Sigmoid colon (tissue), 7 donors: ENCODE measurements around the gene STK4. TPM values are rescaled to one million over a fixed set of nuclear protein-coding genes. Genes with fewer than 3 reads are reported as not detected.

ENCODE experiments used
- DNase-seq: peaks from one replicate; pipeline ENCODE4 v3.0.0-alpha.2; 2019
- H3K27ac ChIP-seq, 4 donors: fragments of 200-600 bp; sonication (generic); one replicate each; pipeline ENCODE4 v1.5.1; 2016 to 2019; ENCODE audit warnings: mild to moderate bottlenecking in 1 of 4
- H3K27me3 ChIP-seq, 3 donors: fragments of 200-600 bp; sonication (generic); one replicate each; pipeline ENCODE4 v1.5.1; 2019; ENCODE audit warnings: mild to moderate bottlenecking in 1 of 3
- H3K36me3 ChIP-seq, 4 donors: fragments of 200-600 bp; sonication (generic); one replicate each; pipeline ENCODE4 v1.5.1; 2016 to 2019
- H3K4me1 ChIP-seq, 4 donors: fragments of 200-600 bp; sonication (generic); one replicate each; pipeline ENCODE4 v1.5.1; 2017 to 2019
- H3K4me3 ChIP-seq, 4 donors: fragments of 200-600 bp; sonication (generic); one replicate each; pipeline ENCODE4 v1.5.1; 2017 to 2019; ENCODE audit warnings: mild to moderate bottlenecking in 2 of 4, moderate library complexity in 1 of 4
- H3K9me3 ChIP-seq, 4 donors: fragments of 200-600 bp in 3 of 4; sonication (generic) in 3 of 4; one replicate each; pipeline versions ENCODE4 v1.5.1 to v1.6.1; 2013 to 2019
- EP300 ChIP-seq, 4 donors: sonication (generic); formaldehyde crosslinking; IDR thresholded peaks; one replicate each; pipeline ENCODE4 v1.6.1; 2017; ENCODE audit warnings: antibody characterized with exemption in 4 of 4
- POLR2A ChIP-seq, 2 donors: fragments of 450-650 bp; IDR thresholded peaks; one replicate each; pipeline ENCODE4 v1.6.1; 2016; ENCODE audit warnings: antibody characterized with exemption in 2 of 2, mild to moderate bottlenecking in 2 of 2, moderate library complexity in 2 of 2
- POLR2AphosphoS5 ChIP-seq, 4 donors: sonication (generic); formaldehyde crosslinking; IDR thresholded peaks; one replicate each; pipeline ENCODE4 v1.6.1; 2017; ENCODE audit warnings: antibody characterized with exemption in 4 of 4
- WGBS, 2 donors: extraction: QIAGEN DNeasy Blood & Tissue Kit; methylation state at CpG; one replicate each; pipeline ENCODE4 v1.1.7; 2013; 5-methylcytosine and 5-hydroxymethylcytosine counted together
- intact Hi-C: fragments of 100-400 bp; cut with DNase I; formaldehyde crosslinking; loops from one replicate; pipeline ENCODE4 v1.15.1; 2023
- polyA plus RNA-seq, 3 donors: library from polyadenylated mRNA; stranded (reverse); fragments of 200-250 nt; gene quantifications; one replicate each; pipeline ENCODE4 v1.2.3, GENCODE V29; 2013
- total RNA-seq, 4 donors: library from RNA; depleted of rRNA; stranded (reverse); fragments of >200 nt; gene quantifications; one replicate each; pipeline ENCODE4 v1.1.0, GENCODE V29; 2016
- TF ChIP-seq, protein P1 (sequence below), 4 experiments: fragments of 450-650 bp in 3 of 4; fragments of 200-600 bp in 1 of 4; IDR thresholded peaks; one replicate each; pipeline ENCODE4 v1.5.1; 2016 to 2019; ENCODE audit warnings: antibody characterized with exemption in 4 of 4, mild to moderate bottlenecking in 3 of 4, moderate library complexity in 2 of 4
- donor health status: healthy with polysubstance abuse.
- donor health status: Bipolar disorder and iron deficiency.
- donor health status: healthy.

The STK4 gene
- total and polyA plus RNA-seq, 7 donors: 6.0 to 31.8 (median 25.7) TPM

DNA sequence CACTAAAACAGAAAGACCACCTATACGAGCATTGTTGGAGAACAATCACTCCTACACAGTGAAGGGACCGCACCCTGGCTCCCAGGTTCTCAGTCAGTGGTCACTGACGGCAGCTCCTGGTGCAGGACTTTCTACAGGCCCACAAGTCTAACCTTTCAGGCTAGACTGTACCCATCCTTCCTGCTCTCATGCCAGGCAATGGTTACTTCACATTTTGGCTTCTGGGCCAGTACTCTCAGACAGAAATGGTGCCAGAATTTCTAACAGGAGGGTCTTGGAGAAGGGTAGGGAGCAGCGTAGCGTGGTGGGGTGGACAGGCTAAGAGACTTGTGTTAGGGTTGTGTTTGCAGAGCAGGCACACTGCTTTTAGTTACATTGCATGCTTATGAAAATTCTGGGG, 18.2 kb upstream of the STK4 start:
- H3K4me3 ChIP-seq: no peak overlapping the region
- 97 to 98% methylated on average over 5 of the region's 5 CpGs for WGBS, 2 donors
- H3K9me3 ChIP-seq: no peaks in the 10 kb centered on the region
- H3K27me3 ChIP-seq: no peaks in the 10 kb centered on the region
- intact Hi-C loops: no loop called here
- H3K27ac ChIP-seq: no peak overlapping the region
- DNase-seq: no peak
- no peaks in the 10 kb centered on the region for H3K4me1 ChIP-seq
- peaks cover 27 to 95% (median 58%) of the 10 kb centered on the region in 4 donors for H3K36me3 ChIP-seq
- TF ChIP-seq, protein P1, sequence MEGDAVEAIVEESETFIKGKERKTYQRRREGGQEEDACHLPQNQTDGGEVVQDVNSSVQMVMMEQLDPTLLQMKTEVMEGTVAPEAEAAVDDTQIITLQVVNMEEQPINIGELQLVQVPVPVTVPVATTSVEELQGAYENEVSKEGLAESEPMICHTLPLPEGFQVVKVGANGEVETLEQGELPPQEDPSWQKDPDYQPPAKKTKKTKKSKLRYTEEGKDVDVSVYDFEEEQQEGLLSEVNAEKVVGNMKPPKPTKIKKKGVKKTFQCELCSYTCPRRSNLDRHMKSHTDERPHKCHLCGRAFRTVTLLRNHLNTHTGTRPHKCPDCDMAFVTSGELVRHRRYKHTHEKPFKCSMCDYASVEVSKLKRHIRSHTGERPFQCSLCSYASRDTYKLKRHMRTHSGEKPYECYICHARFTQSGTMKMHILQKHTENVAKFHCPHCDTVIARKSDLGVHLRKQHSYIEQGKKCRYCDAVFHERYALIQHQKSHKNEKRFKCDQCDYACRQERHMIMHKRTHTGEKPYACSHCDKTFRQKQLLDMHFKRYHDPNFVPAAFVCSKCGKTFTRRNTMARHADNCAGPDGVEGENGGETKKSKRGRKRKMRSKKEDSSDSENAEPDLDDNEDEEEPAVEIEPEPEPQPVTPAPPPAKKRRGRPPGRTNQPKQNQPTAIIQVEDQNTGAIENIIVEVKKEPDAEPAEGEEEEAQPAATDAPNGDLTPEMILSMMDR (IDR thresholded peaks at IDR 0.05): no peak
- TF ChIP-seq POLR2AphosphoS5 (IDR thresholded peaks at IDR 0.05) (no peak), POLR2A (IDR thresholded peaks at IDR 0.05) (no peak), EP300 (IDR thresholded peaks at IDR 0.05) (no peak)

DNA sequence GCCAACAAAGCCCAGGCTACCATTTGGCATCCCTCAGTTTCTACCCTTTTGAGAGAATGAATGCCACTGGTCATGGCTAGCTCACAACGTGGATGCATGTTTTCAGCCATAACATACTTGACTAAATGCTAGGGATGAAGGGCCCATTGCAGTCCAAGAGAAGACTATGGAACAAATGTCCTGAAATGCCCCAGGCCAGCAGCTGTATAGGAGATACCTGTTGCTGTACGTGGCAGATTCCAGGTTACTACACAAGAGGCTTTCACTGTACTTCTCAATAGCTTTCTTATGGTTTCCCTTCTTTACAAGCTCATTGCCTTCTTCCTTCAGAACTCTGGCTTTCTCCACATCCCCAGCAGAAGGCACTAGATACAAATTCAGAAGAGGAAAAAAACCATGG, 17.8 kb upstream of the STK4 start:
- Histone ChIP-seq H3K27ac (no peak overlapping the region), H3K27me3 (no peaks in the 10 kb centered on the region), H3K9me3 (no peaks in the 10 kb centered on the region), H3K36me3 (peaks cover 24 to 95% (median 57%) of the 10 kb centered on the region in 4 donors), H3K4me3 (no peak overlapping the region), H3K4me1 (no peaks in the 10 kb centered on the region)
- WGBS, 2 donors: 89 to 96% methylated on average over 2 of the region's 2 CpGs
- DNase-seq: no peak
- intact Hi-C loops: no loop called here
- TF ChIP-seq POLR2AphosphoS5 (IDR thresholded peaks at IDR 0.05) (no peak), EP300 (IDR thresholded peaks at IDR 0.05) (no peak), POLR2A (IDR thresholded peaks at IDR 0.05) (no peak)
- TF ChIP-seq, protein P1 (IDR thresholded peaks at IDR 0.05): no peak

- no peak overlapping the region for H3K27ac ChIP-seq
- TF ChIP-seq POLR2A (IDR thresholded peaks at IDR 0.05) (no peak), POLR2AphosphoS5 (IDR thresholded peaks at IDR 0.05) (no peak), EP300 (IDR thresholded peaks at IDR 0.05) (no peak)
- TF ChIP-seq, protein P1 (IDR thresholded peaks at IDR 0.05): no peak
- H3K27me3 ChIP-seq: no peaks in the 10 kb centered on the region
- H3K9me3 ChIP-seq: no peaks in the 10 kb centered on the region
- no peak overlapping the region for H3K4me3 ChIP-seq
- intact Hi-C loops: no loop called here
- WGBS, 2 donors: 100% methylated on average over 1 of the region's 1 CpG
- no peaks in the 10 kb centered on the region for H3K4me1 ChIP-seq
- H3K36me3 ChIP-seq: peaks cover 34 to 100% (median 68%) of the 10 kb centered on the region in 4 donors
- no peak for DNase-seq
Observed at GRCh38 chr20:44950368-44950767, 15.9 kb upstream of the STK4 start.

DNA sequence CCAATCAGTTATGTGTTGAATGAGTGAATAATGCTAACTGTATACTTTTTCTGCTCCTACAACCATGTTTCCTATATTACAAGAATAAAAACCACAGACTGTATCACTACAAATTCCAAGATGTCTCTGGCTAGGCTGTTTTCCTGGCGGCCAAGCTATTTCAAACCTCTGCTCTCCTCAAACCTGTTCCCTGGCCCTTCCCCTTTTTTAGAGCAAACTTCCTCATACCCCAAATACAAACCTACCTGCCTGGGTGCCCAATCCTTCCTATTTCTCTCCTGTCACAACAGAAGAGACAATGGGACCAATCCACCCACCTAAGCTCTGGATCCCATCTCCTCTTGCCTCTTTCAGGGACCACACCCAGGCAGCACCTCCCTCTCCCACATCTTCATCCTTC, 13.6 kb upstream of the STK4 start:
- Histone ChIP-seq H3K9me3 (no peaks in the 10 kb centered on the region), H3K4me1 (no peaks in the 10 kb centered on the region), H3K4me3 (no peak overlapping the region), H3K36me3 (peaks cover 34 to 93% (median 64%) of the 10 kb centered on the region in 4 donors), H3K27ac (no peak overlapping the region), H3K27me3 (no peaks in the 10 kb centered on the region)
- no peak for TF ChIP-seq POLR2A (IDR thresholded peaks at IDR 0.05)
- no peak for TF ChIP-seq EP300 (IDR thresholded peaks at IDR 0.05)
- TF ChIP-seq, protein P1 (IDR thresholded peaks at IDR 0.05): no peak
- no peak for TF ChIP-seq POLR2AphosphoS5 (IDR thresholded peaks at IDR 0.05)
- DNase-seq: no peak
- 94 to 96% methylated on average over 1 of the region's 1 CpG for WGBS, 2 donors
- intact Hi-C loops: no loop called here

- intact Hi-C loops: no loop called here
- peaks cover 0 to 11% (median 8%) of the 10 kb centered on the region in 4 donors for H3K4me1 ChIP-seq
Observed at GRCh38 chr20:44954211-44954610, 12.1 kb upstream of the STK4 start.

More at GRCh38 chr20:44954211-44954610, 12.1 kb upstream of the STK4 start:
- TF ChIP-seq EP300 (IDR thresholded peaks at IDR 0.05): no peak
- no peak for TF ChIP-seq POLR2AphosphoS5 (IDR thresholded peaks at IDR 0.05)
- TF ChIP-seq, protein P1 (IDR thresholded peaks at IDR 0.05): no peak
- no peak for TF ChIP-seq POLR2A (IDR thresholded peaks at IDR 0.05)
- Histone ChIP-seq H3K4me3 (no peak overlapping the region), H3K9me3 (no peaks in the 10 kb centered on the region), H3K27me3 (no peaks in the 10 kb centered on the region), H3K27ac (no peak overlapping the region), H3K36me3 (peaks cover 26 to 78% (median 53%) of the 10 kb centered on the region in 4 donors)
- DNase-seq: no peak
- 96 to 97% methylated on average over 5 of the region's 5 CpGs for WGBS, 2 donors
